ENCODE measurements around the gene DRD4. TPM values are rescaled to one million over a fixed set of nuclear protein-coding genes. Genes with fewer than 3 reads are reported as not detected.
"Not testable (repeated sequence)": the region's sequence is repeated elsewhere in the genome, so short reads cannot be mapped to it uniquely, and the experiment has no call there.

DRD4 gene
- total RNA-seq, 1 donor from 2014 or later, result 0.39 TPM

GRCh38 chr11:640021-640706 lies 3.1 kb downstream of the DRD4 start:
- intact Hi-C loops (cut with micrococcal nuclease), result no loop called here

- intact Hi-C loops (cut with micrococcal nuclease), result no loop called here
Observed at GRCh38 chr11:641806-642370, 4.8 kb downstream of the DRD4 start.

GRCh38 chr11:643366-643765 lies 6.3 kb downstream of the DRD4 start:
- intact Hi-C loops (cut with micrococcal nuclease), result no loop called here

GRCh38 chr11:643849-644738 lies 7.0 kb downstream of the DRD4 start:
- intact Hi-C loops (cut with micrococcal nuclease), result no loop called here

GRCh38 chr11:645536-645935 lies 8.5 kb downstream of the DRD4 start:
- intact Hi-C loops (cut with micrococcal nuclease), result no loop called here

GRCh38 chr11:646214-646613 lies 9.1 kb downstream of the DRD4 start:
- intact Hi-C loops (cut with micrococcal nuclease), result no loop called here

- intact Hi-C loops (cut with micrococcal nuclease), result not testable (repeated sequence)
Observed at GRCh38 chr11:647672-648158, 10.6 kb downstream of the DRD4 start.

GRCh38 chr11:650482-650881 lies 13.4 kb downstream of the DRD4 start:
- intact Hi-C loops (cut with micrococcal nuclease), result no loop called here

GRCh38 chr11:653136-653535 lies 16.1 kb downstream of the DRD4 start:
- intact Hi-C loops (cut with micrococcal nuclease), result not testable (repeated sequence)

GRCh38 chr11:653837-654236 lies 16.8 kb downstream of the DRD4 start:
- intact Hi-C loops (cut with micrococcal nuclease), result no loop called here

- intact Hi-C loops (cut with micrococcal nuclease), result not testable (repeated sequence)
Observed at GRCh38 chr11:654444-654843, 17.4 kb downstream of the DRD4 start.

GRCh38 chr11:655036-655726 lies 18.1 kb downstream of the DRD4 start:
- intact Hi-C loops (cut with micrococcal nuclease), result no loop called here

GRCh38 chr11:656426-656825 lies 19.4 kb downstream of the DRD4 start:
- intact Hi-C loops (cut with micrococcal nuclease), result no loop called here

- intact Hi-C loops (cut with micrococcal nuclease), result no loop called here
Observed at GRCh38 chr11:656866-657265, 19.8 kb downstream of the DRD4 start.

- intact Hi-C loops (cut with micrococcal nuclease), result no loop called here
Observed at GRCh38 chr11:657691-658126, 20.6 kb downstream of the DRD4 start.

- intact Hi-C loops (cut with micrococcal nuclease), result no loop called here
Observed at GRCh38 chr11:659532-660085, 22.5 kb downstream of the DRD4 start.

GRCh38 chr11:660281-660680 lies 23.2 kb downstream of the DRD4 start:
- intact Hi-C loops (cut with micrococcal nuclease), result no loop called here

GRCh38 chr11:660681-661444 lies 23.8 kb downstream of the DRD4 start:
- intact Hi-C loops (cut with micrococcal nuclease), result no loop called here

- intact Hi-C loops (cut with micrococcal nuclease), result loop anchor here (1.0 kb wide), 1 partner anchor 61 kb away; no protein-coding TSS in a partner anchor
Observed at GRCh38 chr11:662689-663274, 25.7 kb downstream of the DRD4 start.
